SKM-1 treated with dmso at 0.1 percent for 144 hours (cell line): Measurements from ENCODE around the gene DNER.
A peak's percentile ranks its signal among the peaks of the same experiment; 100 is the strongest.

ENCODE experiments used
- DNase-seq: peaks from one replicate; lab custom pipeline; 2025; ENCODE audit not compliant: unreplicated experiment; lab: John Stamatoyannopoulos, UW

DNER gene

GRCh38 chr2:229445019-229445418 is 269.3 kb downstream of the DNER start:
- peak; percentile 34 for DNase-seq

DNA sequence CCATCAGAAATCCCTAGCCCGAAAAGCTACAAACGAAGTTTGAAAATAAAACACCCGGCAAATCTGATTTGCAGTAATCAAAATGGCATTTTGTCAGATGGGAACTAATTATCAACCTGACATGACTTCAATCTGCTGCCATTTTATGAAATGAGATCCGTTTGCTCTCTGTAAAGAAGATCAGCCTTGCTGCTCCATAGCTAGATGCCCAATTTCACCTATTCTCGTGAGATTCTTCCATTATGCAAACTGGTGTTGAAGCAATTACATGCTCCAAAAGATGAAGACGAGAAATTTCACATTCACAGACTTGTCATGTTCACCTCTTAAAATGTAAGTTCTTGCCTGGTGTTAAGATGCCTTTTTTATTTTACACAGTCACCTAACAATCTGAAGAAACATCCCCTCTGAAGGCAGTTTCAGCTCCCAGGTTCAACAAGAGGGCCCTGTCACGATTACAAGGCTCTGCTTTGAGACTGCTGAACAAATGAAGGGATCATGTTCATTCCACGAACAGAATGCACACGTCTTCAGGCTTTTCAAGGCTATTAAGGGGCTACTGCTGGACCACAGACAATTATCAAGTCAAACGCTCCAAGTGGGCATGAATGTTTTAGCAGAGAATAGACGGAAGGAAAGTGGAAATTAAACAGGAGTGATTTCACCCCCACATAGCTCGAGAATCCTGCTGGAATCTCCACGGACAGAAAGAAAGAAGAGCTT is 270.6 kb downstream of the DNER start:
- no peak for DNase-seq

GRCh38 chr2:229443141-229443540 is 271.2 kb downstream of the DNER start:
- DNase-seq = no peak

DNA sequence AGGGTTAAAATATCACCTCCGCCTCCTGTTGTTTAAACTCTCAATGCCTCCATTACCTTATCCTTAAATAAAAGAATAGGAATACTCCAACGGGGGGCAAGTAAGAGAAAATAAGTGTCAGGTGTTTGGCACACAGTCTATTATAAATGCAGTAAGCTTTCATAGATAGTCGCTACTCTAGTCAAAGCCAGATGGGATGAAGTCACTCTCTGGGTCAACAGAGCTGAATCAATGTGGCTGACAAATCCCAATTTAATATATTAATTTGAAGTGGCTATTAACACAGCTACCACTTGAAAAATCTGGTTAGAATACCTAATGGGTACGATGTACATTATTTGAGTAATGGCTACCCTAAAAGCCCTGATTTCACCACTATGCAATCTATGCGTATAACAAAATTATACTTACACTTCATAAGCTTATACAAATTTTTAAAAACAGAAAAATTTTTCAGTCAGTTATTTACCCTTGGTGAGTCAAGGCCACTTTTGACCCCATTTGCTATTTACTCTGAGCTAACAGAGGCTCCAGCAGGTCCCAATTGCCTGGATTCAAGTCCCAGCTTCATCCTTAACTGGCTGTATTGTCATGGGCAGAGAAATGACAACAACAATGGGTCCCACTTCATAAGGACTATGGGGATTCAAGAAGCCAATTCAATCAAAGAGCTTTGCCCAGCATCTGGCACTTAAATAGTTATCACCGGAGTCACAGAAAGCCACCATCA is 275.8 kb downstream of the DNER start:
- no peak for DNase-seq

- no peak for DNase-seq
Measured at GRCh38 chr2:229437467-229437866, 276.9 kb downstream of the DNER start.

DNA sequence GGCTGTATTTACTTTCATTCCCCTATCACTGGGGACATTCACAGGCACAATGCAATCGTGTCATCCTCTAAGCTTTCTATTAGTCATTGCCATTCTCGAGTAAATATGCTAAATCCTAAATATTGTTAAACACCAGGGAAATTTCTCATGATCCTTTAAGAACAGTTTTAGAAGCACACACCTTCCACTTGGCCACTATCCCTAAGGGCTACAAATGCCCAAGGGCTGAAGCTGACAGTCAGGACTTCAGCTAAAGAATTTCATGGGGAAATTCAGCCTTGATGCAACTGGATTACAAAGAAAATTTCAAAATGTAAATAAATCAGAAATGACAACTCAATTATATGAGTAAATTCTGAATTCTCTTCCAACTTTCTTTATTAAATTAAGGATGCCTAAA is 280.2 kb downstream of the DNER start:
- no peak for DNase-seq

GRCh38 chr2:229433351-229433750 is 281.0 kb downstream of the DNER start:
- no peak for DNase-seq

DNA sequence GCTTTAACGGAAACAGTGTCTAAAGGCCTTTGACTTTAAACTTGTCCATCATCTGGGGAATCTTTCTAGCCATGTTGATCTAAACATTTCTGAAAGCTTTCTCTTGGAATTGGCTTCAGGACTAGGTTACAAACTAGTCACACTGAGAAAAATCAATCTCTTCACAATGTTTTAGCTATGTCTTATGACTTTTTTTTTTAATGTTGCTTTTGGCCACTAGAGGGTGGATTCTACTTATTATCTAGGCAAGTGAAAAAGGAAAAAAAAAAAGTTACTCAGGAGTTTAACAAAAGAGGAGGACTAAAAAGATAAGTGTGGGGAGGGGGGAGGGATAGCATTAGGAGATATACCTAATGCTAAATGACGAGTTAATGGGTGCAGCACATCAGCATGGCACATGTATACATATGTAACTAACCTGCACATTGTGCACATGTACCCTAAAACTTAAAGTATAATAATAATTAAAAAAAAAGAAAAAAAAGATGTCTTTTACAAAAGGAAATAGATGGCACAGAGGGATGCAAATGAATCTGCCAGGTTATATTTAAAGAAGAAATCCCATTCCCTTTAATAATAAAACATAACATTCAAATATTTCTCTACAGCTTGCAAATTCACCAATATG is 282.9 kb downstream of the DNER start:
- peak; percentile 43 for DNase-seq

DNA sequence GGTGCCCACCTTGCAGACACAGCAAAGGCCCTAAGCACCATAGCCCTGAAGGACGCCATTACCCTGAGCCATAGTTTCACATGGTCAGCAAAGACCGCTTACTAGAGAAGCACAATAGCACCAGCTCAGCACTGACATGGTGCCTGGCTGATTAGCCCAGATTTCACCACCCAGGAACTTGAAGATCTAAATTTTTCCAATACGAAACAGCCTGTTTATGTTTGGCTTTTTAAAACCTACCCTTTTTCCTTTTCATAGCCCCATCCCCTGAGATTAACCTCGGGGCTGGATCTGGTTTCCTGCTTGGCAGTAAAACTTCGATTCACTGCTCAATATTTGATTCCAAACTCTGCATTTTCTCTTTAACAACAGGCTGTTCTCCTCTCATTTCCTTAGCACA is 284.8 kb downstream of the DNER start:
- DNase-seq = no peak

DNA sequence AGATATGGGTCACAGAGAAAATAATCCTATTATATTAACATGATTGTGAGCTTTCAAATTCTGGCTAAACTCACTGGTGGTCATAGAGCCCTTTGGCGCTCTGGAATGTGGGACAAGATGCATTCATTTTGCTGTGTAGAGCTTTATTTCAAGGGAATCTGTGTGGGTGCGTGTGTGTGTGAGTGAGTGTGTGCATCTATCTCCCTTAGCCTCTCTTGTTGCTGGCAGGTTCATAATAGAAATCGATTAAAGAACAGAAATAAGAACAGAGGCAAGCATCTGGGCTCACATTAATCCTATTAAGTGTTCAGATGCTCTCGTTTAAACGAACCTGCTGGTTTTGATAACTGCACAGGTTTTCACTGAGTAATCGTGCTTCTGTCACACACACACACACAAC is 287.9 kb downstream of the DNER start:
- DNase-seq = no peak

DNA sequence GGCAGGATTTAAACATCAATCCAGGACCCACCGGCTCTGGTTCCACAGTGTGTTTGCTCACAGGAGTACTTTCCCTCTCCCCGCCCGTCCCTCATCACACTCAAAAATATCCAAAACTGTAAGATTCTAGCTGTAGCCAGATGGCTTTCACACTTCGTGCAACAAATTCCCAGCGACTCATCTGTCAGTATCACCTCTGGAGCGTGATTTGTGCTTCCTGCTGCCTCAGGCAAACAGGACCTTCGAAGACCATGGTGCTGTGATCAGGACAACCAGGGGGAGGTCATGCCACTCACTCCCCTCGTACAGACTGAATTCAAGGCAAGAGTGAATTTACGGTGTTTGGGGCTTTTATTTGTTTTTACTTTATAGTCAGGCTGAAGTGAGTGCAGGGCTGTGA is 288.8 kb downstream of the DNER start:
- DNase-seq = no peak

GRCh38 chr2:229422063-229422462 is 292.3 kb downstream of the DNER start:
- DNase-seq = no peak

- no peak for DNase-seq
Measured at GRCh38 chr2:229419158-229419557, 295.2 kb downstream of the DNER start.

DNA sequence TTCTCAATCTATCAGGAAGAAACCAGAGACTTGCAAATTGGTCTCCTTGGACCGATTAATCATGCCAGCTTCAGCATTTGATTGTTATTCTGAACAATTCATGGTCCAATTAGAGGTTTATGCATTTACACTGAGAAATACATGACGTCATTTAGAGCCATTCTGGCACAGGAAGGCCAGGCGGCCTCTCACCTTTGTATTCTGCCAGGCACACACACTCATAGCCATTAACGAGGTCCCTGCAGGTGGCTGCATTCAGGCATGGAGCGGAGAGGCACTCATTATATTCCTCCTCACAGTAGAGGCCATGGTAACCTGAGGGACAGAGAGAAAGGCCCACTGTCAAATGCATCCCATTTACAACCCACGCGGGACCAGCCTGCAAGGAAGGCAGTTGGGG is 296.4 kb downstream of the DNER start:
- DNase-seq = no peak

DNA sequence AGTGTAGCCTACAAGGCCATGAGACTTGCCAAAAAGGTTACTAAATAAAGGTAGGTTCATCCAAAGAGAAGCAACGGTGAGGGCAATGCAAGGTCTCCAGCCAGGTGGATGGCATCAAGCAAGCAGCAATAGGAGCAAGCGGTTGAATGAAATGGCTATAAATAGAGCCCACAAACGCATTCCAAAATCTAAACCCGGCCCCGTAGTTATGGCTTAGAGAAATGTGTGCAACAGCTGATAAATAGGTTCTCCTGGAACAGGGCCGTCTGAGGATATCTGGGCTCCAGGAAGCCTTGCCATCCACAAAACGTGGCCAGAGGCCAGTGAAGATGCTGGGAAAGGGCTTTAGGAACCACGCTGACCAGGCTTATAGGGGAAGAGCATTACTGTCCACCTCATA is 297.2 kb downstream of the DNER start:
- DNase-seq = no peak

DNA sequence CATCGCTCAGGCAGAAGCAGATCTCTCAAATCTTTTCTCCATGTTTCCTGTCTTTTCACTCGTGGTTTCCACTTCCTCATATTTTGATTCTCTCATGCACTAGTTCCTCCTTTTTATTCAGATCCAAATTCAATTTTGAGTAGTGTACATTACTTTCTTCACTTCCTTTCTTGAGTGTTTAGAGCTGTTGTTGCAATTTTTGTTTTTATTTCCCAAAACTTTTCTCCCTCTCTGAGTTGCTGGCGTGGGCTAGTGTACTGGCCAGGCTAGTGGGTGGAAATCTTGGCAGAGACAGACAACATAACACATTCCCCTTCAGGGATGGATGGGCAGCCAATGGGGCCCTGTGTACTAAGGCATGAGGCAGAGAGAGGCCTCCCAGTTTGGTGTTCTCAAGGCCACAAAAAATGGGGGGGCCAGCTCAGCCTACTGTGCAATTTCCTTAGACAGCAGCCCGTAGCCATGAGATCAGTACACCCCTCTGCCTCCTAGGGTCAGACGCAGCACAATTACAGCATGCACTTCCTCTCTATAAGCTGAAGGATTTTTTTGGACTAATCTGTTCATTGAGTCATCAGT is 298.1 kb downstream of the DNER start:
- DNase-seq = peak; percentile 97

GRCh38 chr2:229414631-229415030 is 299.7 kb downstream of the DNER start:
- DNase-seq = no peak

DNA sequence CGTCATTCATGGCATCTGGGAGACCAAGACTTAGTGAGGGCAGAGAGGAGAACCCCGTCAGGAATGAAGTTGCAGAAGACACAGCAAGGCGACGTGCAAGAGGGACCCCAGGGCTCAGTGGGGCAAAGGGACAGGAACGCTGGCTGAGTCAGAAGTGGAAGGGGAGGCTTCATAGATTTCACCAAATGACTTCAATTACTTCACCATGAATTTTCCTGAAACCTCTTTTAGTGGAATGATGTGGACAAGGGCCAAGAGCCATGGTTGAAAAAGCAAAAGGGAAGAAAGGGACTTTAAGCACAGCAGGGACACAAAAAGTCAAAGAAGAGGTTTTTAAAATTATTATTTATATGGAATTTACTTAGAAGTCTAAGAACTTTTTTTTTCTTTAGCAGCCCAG is 301.7 kb downstream of the DNER start:
- no peak for DNase-seq

GRCh38 chr2:229410946-229411345 is 303.4 kb downstream of the DNER start:
- DNase-seq = no peak

GRCh38 chr2:229410264-229410663 is 304.1 kb downstream of the DNER start:
- no peak for DNase-seq

GRCh38 chr2:229409751-229410181 is 304.6 kb downstream of the DNER start:
- DNase-seq = no peak

GRCh38 chr2:229408962-229409361 is 305.4 kb downstream of the DNER start:
- DNase-seq = no peak
